HK-2 (cell line): Measurements from ENCODE around the gene TMEM108.

ENCODE experiments used
- DNase-seq: peaks from one replicate; pipeline ENCODE4 v3.0.0-alpha.2; 2018; ENCODE audit not compliant: unreplicated experiment

TMEM108 gene

DNA sequence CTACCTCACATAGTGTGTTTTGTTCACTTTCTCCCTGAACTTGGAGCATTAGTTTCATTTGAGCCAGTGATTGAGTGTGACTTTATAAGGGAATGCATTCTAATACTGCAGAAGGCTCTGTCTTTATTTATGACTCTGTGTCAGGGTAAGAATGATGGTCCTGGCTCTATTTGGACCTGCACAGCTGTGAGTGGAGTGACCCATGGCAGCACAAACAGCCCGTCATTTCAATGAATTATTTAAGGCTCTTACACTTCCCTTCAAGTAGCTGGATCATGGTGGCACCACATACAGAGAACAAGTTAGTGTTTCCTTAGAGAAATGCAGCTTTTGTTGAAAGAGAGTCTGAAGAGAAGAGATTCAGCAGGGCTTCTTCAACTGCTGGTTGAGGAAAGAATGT lies 16.4 kb downstream of the TMEM108 start:
- DNase-seq: no peak

DNA sequence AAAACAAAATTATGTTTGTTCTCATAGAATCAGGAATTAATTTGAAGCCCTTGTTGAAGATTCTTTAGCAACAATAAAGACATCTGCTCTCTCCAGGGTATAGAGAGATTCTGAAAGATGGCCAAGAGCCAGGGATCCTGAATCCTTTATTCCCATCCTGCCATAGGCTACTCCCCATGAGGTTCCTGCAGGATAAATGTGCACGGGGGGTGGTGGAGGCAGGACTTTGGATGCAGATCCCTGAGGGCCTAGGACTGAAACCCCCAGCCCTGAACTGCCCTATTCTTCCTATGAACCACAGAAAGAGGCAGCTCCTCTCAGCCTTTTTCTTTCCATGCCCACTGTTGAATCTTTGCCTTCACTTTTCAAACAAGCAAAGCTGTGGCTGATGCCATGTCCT lies 17.1 kb downstream of the TMEM108 start:
- DNase-seq: no peak

DNA sequence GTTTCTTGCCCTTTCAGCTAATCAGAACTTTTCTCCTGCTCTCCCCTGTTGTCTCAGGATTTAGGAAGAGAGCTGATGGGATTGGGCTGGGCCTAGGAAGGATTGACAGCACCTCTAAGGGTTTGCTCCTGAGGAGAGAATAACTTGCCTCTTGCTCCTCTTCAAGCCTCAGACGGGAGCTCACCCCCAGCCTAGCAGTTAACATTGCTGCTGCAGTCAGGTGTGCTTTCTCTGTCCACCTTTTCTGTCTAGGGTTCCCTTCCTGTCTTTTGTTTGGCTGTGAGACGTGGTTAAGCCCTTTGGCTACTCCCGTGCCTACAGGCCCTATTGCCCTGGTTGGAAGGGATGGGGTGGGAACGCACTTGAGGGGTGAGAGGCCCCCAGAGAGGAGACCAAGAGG lies 20.1 kb downstream of the TMEM108 start:
- DNase-seq: no peak

DNA sequence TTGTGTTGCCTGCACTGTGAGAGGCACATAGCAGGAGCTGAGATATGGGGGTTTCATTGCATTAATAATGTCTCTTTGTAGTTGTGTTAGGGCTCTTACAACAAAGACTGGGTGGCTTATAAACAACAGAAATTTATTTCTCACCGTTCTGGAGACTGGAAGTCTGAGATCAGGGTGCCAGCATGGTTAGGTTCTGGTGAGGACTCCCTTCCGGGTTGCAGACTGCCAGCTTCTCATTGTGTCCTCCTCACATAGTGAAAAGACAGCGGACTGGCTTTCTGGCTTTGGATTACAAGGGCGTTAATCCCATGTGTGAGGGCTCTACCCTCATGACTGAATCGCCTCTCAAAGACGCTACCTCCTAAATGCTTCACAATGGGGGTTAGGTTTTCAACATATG lies 20.6 kb downstream of the TMEM108 start:
- no peak for DNase-seq

DNA sequence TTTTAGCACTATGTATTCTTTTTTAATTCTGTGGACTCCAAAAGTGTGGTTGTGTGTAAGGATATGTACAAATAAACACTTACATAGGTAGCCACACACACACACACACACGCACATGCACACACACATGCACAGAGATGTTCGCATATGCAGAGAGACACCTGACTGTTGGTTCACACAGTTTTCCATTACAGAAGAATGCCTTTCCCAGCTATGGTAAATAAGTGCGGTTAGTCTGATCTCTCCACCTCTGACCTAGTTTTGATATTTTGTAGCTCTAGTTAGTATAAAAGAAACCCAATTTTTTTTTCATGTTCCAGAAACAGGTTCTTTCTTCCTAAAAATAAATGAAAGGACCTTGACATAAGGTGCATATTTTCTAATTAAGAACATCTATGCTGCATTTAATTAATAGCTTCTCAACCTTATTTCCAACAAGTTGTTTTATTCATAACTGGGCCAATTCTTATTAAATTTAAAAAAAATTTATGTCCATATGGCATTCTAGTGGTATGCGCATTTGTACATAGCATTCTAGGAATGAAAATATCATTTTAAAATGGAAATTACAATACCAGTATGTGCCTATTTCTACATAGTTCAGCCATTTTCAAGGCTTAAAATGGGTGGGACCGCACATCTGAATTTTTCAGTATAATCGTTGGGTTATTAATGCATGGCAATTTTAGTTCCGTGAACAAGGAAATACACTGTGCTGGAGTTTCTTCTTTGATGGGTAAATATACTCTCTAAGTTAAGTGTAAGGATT lies 27.2 kb downstream of the TMEM108 start:
- no peak for DNase-seq

DNA sequence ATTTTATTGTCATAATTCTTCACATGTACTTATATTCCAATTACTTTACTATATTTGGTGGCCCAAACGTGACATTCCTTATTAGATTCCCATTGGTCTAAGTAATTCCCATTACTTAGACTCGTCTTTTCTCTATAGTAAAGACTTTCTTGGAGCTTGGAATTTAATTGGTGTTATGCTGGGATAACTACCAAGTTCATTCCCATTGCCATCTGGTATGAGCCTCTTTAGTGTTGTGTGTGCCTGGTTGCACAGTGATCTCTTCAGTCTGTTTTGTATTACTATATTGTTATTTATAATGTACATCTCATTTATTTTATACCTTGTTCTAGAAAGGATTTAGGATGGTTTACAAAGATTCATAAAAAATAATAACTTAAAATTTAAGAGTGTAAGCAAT lies 27.8 kb downstream of the TMEM108 start:
- DNase-seq: no peak

DNA sequence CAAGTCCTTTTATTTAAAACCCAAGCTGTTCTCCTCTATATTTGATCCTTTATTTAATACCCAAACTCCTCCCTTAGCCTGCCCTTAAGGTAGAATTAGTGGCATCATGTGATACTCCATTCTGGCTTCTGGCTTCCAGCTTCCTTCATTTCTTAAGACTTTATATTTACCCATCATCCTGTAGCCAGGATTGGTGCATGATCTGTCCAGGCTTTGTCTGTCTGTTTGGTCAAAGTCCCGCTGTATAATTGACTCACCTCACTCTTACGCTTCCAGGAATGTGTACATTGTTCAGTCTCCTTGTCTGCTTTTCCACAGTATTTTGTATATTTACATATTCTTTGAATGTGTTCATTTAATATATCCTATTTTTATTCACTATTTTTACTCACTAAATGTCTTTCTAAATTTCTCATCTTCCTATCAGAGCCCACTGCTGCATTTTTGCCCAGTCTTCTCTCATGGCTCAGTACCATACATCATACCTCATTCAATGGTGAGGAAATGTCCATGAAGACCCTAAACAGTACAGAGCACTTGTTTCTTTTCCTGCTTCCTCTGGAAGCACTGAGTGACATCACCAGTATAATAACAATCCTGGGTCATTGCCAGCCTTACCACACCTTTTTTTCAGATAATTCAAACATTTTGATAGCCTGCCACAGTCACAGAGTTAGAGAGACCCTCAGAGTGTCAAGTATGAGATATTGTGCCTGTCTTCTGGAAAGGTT lies 31.5 kb downstream of the TMEM108 start:
- DNase-seq: no peak

DNA sequence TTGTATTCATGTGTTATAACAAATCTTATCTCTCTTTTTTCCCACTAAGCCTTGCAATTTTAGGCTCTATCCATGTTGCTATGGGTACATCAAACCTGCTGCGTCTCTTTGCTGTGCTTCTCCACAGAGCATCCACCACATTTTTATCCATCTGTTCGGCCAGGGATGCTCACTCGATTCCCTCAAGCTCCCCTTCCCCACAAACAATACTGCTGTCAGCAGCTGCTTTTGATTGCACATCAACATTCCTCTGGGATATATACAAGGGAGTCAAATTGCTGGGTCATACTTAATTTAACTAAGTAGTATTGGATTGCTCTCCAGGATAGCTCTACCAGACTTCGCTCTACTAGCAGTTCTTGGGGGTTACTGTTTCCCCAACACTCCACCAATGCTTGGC lies 36.8 kb downstream of the TMEM108 start:
- DNase-seq: no peak

DNA sequence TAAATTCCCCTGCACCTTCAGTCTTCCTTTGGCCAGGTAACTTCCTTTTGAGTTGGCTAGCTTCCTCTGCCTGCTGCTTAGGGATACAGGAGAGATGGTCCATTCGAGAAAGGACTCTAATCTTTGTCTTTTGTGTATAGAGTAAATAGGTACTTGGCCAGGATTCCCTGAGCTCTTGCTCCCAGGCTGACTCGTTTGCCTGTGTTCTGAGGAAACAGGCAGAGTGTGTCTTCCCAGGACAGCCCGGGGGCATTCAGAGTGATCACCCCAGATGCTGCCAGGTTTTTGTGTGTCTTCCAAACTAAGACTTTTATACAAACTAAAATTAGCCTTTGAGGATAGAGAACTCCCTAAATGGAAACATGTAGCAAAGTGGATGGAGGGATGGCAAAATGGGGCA lies 39.5 kb downstream of the TMEM108 start:
- no peak for DNase-seq

DNA sequence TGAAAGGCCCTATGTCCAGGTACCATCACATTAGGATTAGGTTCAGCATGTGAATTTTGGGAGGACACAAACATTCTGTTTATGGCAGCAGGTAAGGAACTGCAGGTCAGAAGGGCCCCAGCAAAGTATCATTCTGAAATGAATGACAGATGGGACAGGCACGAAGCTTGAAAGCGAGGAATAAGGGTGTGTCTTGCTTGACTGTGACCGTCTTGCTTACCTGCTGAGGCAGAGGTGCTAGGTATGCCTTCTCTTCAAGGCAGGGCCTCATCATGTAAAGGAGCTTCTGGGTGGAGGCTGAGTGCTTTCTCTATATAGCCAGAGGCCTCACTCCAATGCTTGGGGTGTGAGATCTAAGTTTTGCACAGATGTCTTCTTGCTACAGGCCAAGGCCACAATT lies 41.4 kb downstream of the TMEM108 start:
- no peak for DNase-seq

DNA sequence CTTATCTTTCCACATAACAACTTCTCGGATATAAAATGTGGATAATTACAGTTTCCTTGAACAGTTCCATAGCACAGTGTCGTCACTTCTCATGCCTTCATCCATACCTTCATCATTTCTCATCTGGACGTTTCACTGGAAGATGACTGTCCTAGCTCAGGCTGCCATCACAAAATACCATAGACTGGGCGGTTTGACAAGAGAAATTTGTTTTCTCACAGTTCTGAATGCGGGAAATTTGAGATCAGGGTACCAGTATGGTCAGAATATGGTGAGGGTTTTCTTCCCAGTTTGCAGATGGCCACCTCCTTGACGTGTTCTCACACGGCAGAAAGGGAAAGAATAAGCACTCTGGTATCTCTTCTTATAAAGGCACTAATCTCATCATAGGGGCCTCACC lies 42.8 kb downstream of the TMEM108 start:
- no peak for DNase-seq

DNA sequence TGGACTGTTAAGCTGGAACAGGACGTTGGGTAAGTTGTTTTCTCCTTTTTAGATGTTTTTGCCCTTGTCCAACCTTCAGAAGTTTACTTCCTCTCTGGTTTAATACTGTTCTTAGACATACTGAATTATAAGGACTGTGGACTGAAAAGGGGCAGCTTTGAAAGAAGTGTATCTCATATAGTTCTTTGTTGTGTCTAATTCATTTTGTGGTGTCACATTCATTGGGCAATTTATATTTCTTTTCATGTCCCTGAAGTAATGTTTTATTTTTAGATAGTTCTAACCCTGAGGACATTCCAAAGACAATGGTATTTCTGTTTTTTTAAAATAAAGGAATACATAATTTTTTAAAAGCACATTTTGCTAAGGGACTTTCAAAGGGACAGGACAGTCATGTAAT lies 45.2 kb downstream of the TMEM108 start:
- no peak for DNase-seq

DNA sequence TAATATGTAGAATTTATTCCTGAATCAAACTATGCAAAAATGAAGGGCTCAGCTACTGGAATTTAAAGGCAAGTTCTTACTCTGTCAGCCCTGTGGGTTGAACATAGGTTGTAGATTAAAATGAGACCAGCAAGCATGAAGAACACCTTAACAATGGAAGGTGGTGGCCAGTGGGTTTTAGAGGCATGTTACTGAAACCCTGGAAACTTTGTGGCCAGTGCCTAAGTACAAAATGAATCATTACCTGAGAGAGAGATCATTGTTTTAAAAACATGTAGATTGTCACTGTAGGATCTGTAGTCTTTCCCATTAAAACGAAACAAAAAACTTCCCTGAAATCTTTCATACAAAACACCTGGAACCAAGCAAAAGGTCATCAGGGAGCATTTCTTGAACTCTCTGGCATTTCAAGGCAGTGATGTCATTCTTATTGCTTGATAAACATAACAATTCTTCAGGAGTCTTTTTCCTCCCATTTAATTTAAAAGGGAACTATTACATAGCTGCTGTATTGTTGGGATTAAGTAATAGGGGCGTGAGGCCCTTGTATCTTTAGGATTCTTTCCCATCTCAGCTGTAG lies 51.8 kb downstream of the TMEM108 start:
- no peak for DNase-seq

DNA sequence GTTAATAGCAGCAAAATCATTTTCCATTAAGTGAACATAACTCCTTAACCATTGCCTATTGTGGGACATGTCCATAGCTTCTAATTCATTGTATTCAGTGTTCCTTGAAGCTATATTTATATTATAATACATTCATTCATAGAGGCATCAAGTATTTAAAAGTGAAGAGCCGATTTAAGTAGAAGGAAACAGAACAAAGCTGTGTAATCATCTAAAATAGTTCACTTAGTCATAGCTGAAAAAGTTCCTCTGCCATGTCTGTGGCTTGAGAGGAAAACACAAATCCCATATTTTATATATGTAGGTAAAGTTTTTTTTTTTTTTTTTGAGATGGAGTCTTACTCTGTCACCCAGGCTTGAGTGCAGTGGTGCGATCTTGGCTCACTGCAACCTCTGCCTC lies 54.5 kb downstream of the TMEM108 start:
- DNase-seq: no peak

DNA sequence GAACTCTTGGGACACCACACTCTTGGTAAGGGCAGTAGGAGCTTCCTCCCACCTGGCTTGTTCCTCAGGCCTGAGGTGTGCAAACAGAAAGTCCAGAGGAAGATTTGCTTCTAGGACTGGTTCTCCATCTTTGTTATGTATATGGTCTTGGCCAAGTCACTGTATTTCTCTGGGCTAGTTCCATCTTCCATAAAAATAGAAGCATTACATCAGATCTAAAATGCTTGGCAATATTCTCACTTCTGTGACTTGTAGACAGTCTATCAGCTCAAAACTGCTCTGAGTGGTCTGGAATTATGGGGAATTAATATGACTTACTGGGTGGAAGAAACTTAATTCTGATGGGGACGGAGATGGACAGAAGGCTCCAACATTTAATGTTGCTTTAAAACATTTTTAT lies 55.2 kb downstream of the TMEM108 start:
- no peak for DNase-seq

DNA sequence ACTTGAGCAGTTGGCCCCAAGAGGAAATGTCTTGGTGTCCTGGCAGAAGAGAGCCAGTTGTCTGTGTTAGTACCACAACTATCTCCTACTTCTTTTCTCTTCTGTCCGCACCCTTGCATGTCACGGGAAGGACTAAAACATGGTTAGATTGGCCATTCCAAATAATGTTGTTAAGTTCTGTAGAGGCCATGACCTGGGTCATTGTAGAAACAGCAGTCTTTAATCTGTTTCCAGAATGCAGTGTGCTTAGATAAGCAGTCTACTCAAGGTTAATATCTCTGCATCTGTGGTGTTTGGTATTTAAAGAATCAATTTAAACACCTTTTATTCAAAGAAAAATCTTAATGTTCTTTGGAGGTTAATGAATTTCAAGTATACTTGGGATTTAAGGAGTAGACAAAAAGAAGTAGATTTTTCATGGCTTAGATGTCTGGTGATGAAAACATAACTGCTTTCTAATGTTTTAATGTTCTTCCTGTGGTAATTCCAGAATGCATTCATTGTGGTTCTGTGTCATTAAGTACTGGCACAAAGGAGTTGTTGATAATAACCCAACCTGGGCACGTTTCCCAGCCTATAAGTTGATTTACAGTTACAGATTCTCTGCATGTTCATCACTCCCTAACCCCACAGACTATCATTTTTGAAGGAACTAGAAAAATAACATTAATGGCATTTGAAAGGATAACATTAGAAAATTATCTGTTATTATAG lies 58.9 kb downstream of the TMEM108 start:
- no peak for DNase-seq

DNA sequence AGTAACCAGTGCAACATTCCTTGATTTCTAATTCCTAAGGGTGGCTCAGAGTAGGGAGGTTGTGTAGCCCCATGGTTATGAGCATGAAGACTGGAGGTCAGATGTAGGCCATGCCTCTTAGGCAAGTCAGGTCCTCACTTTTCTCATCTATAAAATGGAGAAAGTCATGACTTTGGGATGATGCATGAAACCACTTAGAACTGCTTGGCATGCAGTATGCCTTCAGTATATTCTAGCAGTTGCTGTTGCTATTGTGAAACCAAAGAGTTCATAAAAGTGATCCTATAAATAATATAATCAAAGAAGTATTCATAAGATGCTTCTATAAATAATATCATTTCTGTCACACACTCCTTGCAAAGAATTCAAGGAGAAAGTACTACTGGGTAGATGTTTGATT lies 65.5 kb downstream of the TMEM108 start:
- no peak for DNase-seq

DNA sequence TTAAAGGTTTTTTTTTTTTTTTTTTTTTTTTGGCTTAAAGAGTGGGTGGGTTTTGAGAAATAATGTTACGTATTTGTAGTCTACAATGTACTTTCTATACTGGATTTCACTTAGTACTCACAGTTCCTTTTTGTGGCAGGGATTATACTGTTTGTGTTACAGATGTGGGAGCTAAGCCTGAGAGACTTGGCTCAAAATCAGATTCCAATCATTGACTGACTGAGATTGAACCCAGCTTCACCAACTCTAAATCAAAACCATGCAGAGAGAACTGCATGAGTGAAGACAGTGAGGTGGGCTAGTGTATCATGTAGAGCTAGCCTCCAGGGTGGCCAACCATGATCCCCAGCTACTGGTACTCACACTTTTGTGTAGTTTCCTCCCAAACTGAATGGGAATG lies 68.0 kb downstream of the TMEM108 start:
- DNase-seq: no peak

DNA sequence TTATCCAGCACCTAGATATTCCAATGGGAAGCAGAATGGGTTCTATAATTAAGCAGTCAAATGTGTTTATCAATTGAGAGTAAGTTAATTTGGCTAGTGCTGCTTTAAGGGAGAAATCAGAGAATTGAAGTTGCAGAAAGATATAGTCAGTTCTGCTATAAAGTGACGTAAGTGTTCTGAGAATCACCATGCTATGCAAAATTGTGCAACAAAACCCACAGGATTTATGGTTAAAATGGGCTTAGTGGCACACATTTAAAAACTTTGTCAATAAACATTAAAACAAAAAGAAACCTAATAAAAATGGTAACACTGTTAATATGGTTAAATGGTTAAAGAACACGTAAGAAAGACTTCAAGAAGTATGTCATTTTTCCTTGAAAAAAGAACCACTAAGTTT lies 74.5 kb downstream of the TMEM108 start:
- DNase-seq: no peak

DNA sequence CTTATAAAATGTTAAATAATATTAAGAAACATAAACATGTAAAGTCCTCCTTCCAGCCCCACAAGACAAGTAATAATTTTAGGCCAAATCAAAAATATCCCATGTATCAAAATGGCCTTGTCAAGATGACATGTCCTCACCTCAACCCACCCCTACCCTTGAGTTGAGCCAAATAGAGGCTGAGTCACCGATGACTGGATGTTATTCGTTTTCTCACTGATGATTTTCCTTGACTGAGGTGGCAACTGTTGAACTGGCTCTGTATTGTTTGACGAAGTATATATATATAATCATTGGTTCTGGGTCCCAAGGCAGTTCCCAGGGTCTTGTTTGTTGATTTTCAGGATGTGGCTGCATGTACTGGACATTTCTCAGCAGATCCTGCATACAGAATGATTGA lies 75.3 kb downstream of the TMEM108 start:
- peak; percentile 3 for DNase-seq

DNA sequence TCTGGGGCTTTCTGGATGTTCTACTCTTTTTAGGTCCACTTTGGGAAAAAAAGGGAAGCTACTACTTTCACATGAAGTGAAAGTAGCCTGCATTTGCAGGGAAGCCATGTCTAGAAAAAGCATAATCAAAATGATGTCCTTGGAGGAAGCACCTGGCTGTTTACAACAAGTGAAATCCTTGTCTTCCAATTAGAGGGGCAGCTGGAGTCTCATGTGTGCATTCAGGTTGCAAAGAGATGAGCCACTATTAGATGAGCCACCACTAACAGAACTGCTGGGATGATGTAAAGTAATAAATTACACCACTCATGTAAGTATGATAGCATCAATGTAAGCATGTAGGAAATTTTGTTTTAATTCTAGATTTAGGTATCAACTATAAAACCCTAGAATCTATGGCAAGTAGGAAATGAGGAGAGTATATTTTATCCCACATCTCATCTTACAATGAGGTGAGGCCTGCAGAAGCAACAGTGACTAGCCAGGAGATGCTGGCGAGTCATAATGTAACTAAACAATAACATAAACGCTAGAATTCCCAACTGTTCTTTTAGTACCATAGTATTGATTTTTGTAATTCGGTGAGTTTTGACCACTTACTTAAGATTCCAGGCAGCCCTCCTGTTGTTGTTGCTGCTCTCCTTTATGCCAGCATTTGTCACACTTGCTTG lies 75.9 kb downstream of the TMEM108 start:
- DNase-seq: no peak

DNA sequence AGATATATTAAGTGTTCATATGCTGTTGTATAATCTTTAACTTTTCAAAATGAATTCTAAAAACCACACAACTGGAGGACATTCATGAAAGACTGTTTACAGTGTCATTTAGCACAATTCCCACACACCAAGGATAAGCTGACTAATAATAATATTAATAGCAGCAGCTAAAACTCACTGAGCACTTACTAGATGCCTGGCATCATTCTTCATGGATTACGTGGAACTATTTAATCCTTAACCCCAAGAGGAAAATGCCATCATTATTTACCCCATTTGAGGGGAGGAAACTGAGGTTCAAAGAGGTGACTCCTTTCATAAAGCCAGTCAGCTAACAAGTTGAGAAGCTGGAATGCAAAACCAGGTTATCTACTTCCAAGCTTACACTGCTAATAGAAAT lies 77.0 kb downstream of the TMEM108 start:
- no peak for DNase-seq
